ENCODE results near the gene PTPRCAP. TPM values are rescaled to one million over a fixed set of nuclear protein-coding genes. Genes with fewer than 3 reads are reported as not detected.

The PTPRCAP gene
- total RNA-seq, 6 experiments from 2014 or later = 0.35 to 0.50 (median 0.40) TPM; not detected in 3

DNA sequence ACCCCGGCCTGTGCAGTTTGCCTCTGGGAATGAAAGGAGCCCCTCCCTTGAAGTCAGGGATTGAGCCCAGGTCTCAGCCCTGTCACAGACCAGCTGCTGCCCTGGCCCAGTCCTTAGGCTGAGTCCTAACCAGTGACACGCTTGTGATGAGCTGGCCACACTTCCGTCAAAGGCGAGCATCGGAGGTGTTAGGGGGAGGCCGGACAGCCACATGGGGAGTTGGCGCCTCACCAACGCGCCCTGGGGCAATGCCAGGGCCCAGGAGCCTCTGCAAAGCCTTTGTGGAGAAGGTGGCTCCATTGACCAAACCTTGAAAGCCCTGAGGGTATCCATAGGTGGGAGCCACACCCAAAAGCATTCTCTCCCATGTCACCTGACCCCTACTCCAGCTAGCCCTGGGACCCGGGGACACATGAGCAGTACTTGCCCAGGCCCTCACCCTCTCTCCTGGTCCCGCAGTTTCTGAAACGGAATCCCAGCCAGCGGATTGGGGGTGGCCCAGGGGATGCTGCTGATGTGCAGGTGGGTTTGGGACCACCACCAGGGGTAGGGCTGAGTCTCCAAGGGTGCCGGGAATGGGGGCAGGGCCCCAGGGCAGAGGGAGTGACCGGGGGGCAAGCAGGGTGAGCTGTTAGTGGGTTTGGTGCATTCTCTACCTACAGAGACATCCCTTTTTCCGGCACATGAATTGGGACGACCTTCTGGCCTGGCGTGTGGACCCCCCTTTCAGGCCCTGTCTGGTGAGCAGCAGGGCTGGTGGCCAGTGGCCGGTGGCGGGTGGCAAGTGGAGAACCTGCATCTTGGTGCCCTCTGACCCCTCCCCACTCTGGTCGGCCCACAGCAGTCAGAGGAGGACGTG is 3.7 kb downstream of the PTPRCAP start:
- no peak overlapping the region for H3K27ac Mint-ChIP-seq
- H3K27me3 Mint-ChIP-seq (ENCODE audit: insufficient read depth) = peaks cover 2% of the 10 kb centered on the region
- H3K9me3 Mint-ChIP-seq = no peaks in the 10 kb centered on the region
- peaks cover 8% of the 10 kb centered on the region for H3K36me3 Mint-ChIP-seq (ENCODE audit: low read depth)
- H3K4me1 Mint-ChIP-seq (ENCODE audit: low read depth) = no peaks in the 10 kb centered on the region
- no peak for DNase-seq
- no peak overlapping the region for H3K4me3 Mint-ChIP-seq
- TF ChIP-seq, protein P1, sequence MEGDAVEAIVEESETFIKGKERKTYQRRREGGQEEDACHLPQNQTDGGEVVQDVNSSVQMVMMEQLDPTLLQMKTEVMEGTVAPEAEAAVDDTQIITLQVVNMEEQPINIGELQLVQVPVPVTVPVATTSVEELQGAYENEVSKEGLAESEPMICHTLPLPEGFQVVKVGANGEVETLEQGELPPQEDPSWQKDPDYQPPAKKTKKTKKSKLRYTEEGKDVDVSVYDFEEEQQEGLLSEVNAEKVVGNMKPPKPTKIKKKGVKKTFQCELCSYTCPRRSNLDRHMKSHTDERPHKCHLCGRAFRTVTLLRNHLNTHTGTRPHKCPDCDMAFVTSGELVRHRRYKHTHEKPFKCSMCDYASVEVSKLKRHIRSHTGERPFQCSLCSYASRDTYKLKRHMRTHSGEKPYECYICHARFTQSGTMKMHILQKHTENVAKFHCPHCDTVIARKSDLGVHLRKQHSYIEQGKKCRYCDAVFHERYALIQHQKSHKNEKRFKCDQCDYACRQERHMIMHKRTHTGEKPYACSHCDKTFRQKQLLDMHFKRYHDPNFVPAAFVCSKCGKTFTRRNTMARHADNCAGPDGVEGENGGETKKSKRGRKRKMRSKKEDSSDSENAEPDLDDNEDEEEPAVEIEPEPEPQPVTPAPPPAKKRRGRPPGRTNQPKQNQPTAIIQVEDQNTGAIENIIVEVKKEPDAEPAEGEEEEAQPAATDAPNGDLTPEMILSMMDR (IDR thresholded peaks at IDR 0.05) = no peak

DNA sequence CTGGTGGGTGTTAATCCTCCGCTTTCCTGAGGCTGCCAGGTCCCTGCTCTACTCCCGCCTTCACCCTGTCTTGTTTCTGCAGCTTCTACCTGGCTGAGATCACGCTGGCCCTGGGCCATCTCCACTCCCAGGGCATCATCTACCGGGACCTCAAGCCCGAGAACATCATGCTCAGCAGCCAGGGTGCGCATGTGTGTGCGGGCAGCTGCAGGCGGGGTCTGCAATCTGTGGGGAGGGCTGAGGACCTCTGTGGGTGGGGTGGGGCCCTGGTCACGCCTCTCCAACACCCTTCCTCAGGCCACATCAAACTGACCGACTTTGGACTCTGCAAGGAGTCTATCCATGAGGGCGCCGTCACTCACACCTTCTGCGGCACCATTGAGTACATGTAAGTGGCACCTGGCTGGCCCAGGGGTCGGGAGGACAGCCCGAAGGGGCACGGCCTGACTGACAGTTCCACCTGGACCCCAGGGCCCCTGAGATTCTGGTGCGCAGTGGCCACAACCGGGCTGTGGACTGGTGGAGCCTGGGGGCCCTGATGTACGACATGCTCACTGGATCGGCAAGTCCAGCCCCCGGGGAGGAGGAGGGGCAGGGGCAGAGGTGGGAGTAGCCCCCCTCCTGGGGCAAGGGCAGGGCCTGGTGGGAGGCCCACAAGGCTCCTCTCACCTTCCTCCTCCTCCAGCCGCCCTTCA is 4.7 kb downstream of the PTPRCAP start:
- DNase-seq = no peak
- peaks cover 8% of the 10 kb centered on the region for H3K36me3 Mint-ChIP-seq (ENCODE audit: low read depth)
- no peak overlapping the region for H3K27ac Mint-ChIP-seq
- peaks cover 2% of the 10 kb centered on the region for H3K27me3 Mint-ChIP-seq (ENCODE audit: insufficient read depth)
- no peak overlapping the region for H3K4me3 Mint-ChIP-seq
- H3K4me1 Mint-ChIP-seq (ENCODE audit: low read depth) = peaks cover 4% of the 10 kb centered on the region; the same call in 1 of the 2 replicates
- H3K9me3 Mint-ChIP-seq = no peaks in the 10 kb centered on the region
- TF ChIP-seq, protein P1 (IDR thresholded peaks at IDR 0.05) = no peak

DNA sequence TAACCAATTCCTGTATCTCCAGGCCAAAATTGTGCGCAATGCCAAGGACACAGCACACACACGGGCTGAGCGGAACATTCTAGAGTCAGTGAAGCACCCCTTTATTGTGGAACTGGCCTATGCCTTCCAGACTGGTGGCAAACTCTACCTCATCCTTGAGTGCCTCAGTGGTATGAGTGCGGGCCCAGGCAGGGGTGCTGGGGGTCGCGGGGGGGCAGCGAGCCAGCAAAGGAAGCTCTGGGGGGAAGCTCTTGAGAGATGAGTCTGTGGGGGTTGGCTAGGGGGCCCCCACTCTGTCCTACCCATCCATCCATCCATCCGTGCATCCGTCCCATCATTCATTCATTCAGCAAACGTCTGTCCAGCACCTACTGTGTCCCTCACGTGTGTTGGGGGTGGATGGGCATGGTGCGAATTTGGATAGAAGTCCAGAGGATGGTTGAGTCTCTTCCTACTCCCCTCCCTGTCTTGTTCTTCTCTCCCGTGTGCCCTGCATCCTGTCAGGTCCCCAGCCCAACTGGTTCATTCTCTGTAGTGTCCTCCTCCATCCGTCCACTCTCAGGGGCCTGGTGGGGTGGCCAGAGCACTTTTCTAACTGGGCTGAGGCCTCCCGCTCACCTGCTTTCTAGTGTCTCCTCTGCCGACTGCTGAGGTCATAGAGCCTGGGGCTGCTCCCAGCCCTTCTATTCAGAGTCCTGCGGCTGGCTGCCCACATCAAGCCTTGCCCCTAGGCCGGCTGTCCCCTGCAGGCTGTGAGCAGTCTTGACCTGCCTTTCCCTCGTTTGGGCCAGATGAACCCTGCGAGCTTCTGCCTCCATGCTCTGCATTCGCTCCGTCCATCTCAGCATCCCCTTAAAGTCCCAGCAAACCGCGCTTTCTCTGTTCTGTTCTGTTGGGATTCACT is 5.9 kb downstream of the PTPRCAP start:
- H3K36me3 Mint-ChIP-seq (ENCODE audit: low read depth) = peaks cover 8% of the 10 kb centered on the region
- H3K9me3 Mint-ChIP-seq = no peaks in the 10 kb centered on the region
- H3K4me3 Mint-ChIP-seq = no peak overlapping the region
- TF ChIP-seq, protein P1 (IDR thresholded peaks at IDR 0.05) = no peak
- H3K4me1 Mint-ChIP-seq (ENCODE audit: low read depth) = peaks cover 6% of the 10 kb centered on the region; the same call in 1 of the 2 replicates
- DNase-seq = no peak
- H3K27me3 Mint-ChIP-seq (ENCODE audit: insufficient read depth) = peaks cover 2% of the 10 kb centered on the region
- H3K27ac Mint-ChIP-seq = no peak overlapping the region

DNA sequence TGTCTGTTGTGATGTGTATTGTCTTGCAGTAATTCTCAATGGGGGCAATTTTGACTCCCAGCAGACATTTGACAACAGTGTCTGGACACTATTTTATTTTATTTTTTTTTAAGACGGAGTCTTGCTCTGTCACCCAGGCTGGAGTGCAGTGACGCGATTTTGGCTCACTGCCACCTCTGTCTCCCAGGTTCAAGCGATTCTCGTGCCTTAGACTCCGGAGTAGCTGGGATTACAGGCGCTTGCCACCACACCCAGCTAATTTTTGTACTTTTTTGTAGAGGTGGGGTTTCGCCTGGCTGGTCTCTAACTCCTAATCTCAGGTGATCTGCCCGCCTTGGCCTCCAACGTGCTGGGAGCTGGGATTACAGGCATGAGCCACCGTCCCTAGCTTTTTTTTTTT is 7.8 kb downstream of the PTPRCAP start:
- H3K27ac Mint-ChIP-seq = no peak overlapping the region
- peak overlapping the region; percentile 96 for H3K4me3 Mint-ChIP-seq
- H3K4me1 Mint-ChIP-seq (ENCODE audit: low read depth) = peaks cover 6% of the 10 kb centered on the region; the same call in 1 of the 2 replicates
- H3K36me3 Mint-ChIP-seq (ENCODE audit: low read depth) = peaks cover 8% of the 10 kb centered on the region
- no peak for DNase-seq
- TF ChIP-seq, protein P1 (IDR thresholded peaks at IDR 0.05) = no peak
- H3K27me3 Mint-ChIP-seq (ENCODE audit: insufficient read depth) = no peaks in the 10 kb centered on the region; the same call in none of the 2 replicates
- no peaks in the 10 kb centered on the region for H3K9me3 Mint-ChIP-seq

DNA sequence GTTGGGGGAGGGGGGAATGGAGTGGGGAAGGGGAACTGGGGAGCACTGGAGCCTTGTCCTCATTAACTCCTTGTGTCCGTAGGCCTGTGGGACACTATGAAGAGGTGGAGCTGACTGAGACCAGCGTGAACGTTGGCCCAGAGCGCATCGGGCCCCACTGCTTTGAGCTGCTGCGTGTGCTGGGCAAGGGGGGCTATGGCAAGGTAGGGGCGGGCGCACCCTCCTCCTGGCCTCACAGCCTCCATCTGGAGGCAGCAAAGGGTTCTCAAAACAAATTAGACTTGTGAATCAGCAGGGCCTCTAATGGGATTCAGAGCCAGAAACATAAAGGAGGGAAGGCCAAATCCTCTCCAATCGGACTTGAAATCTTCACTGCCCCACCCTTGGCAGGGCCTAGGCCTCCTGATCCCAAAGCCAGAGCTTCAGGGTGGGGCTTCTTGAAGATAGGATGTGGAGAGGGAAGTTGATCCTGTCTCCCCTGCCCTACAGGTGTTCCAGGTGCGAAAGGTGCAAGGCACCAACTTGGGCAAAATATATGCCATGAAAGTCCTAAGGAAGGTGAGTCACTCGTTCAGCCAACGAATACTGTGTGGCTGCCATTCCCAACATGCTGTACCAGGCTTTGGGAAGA is 8.3 kb downstream of the PTPRCAP start:
- Mint-ChIP-seq H3K27ac (peak overlapping the region; percentile 86), H3K4me3 (peak overlapping the region; percentile 96), H3K9me3 (no peaks in the 10 kb centered on the region), H3K27me3 (ENCODE audit: insufficient read depth) (no peaks in the 10 kb centered on the region; the same call in none of the 2 replicates), H3K4me1 (ENCODE audit: low read depth) (peaks cover 6% of the 10 kb centered on the region; the same call in 1 of the 2 replicates), H3K36me3 (ENCODE audit: low read depth) (peaks cover 8% of the 10 kb centered on the region)
- TF ChIP-seq, protein P1 (IDR thresholded peaks at IDR 0.05) = no peak
- no peak for DNase-seq
